ENCODE data around the gene CHST13.

Gene CHST13

GRCh38 chr3:126554560-126555525 is 30.9 kb downstream of the CHST13 start:
- TF ChIP-seq YY1 (IDR thresholded peaks at IDR 0.05; ENCODE audit: low read depth): no peak

GRCh38 chr3:126555795-126556636 is 32.1 kb downstream of the CHST13 start:
- TF ChIP-seq TEAD4 (IDR thresholded peaks at IDR 0.05): no peak
- TF ChIP-seq MAX (IDR thresholded peaks at IDR 0.05): no peak
- TF ChIP-seq TCF12 (IDR thresholded peaks at IDR 0.05; ENCODE audit: low read depth): no peak
- TF ChIP-seq EGR1 (IDR thresholded peaks at IDR 0.05): no peak
- TF ChIP-seq REST (IDR thresholded peaks at IDR 0.05; ENCODE audit: low read depth): no peak
- TF ChIP-seq YY1 (IDR thresholded peaks at IDR 0.05; ENCODE audit: low read depth): no peak
- TF ChIP-seq NFIC (IDR thresholded peaks at IDR 0.05): no peak
- no peak for TF ChIP-seq USF1 (IDR thresholded peaks at IDR 0.05)
- no peak for TF ChIP-seq RAD21 (IDR thresholded peaks at IDR 0.05; ENCODE audit: low read depth)
- TF ChIP-seq TAF1 (IDR thresholded peaks at IDR 0.05; ENCODE audit: low read depth): no peak
- TF ChIP-seq FOXM1 (IDR thresholded peaks at IDR 0.05; ENCODE audit: borderline replicate concordance, low read depth): no peak
- TF ChIP-seq EP300 (IDR thresholded peaks at IDR 0.05; ENCODE audit: borderline replicate concordance): no peak
- no peak for TF ChIP-seq CEBPB (IDR thresholded peaks at IDR 0.05)
- TF ChIP-seq ZBTB7A (IDR thresholded peaks at IDR 0.05; ENCODE audit: low read depth): no peak
- no peak for TF ChIP-seq CREB1 (IDR thresholded peaks at IDR 0.05; ENCODE audit: low read depth)

GRCh38 chr3:126556637-126557414 is 32.9 kb downstream of the CHST13 start:
- TF ChIP-seq TAF1 (IDR thresholded peaks at IDR 0.05; ENCODE audit: low read depth): no peak
- no peak for TF ChIP-seq REST (IDR thresholded peaks at IDR 0.05; ENCODE audit: low read depth)
- no peak for TF ChIP-seq YY1 (IDR thresholded peaks at IDR 0.05; ENCODE audit: low read depth)
- no peak for TF ChIP-seq MAX (IDR thresholded peaks at IDR 0.05)
- TF ChIP-seq CREB1 (IDR thresholded peaks at IDR 0.05; ENCODE audit: low read depth): no peak
- no peak for TF ChIP-seq RAD21 (IDR thresholded peaks at IDR 0.05; ENCODE audit: low read depth)
- no peak for TF ChIP-seq FOXM1 (IDR thresholded peaks at IDR 0.05; ENCODE audit: borderline replicate concordance, low read depth)
- TF ChIP-seq EGR1 (IDR thresholded peaks at IDR 0.05): no peak
- no peak for TF ChIP-seq CEBPB (IDR thresholded peaks at IDR 0.05)
- TF ChIP-seq EP300 (IDR thresholded peaks at IDR 0.05; ENCODE audit: borderline replicate concordance): no peak
- no peak for TF ChIP-seq NFIC (IDR thresholded peaks at IDR 0.05)
- no peak for TF ChIP-seq ZBTB7A (IDR thresholded peaks at IDR 0.05; ENCODE audit: low read depth)
- TF ChIP-seq TCF12 (IDR thresholded peaks at IDR 0.05; ENCODE audit: low read depth): no peak

GRCh38 chr3:126557415-126557745 is 33.4 kb downstream of the CHST13 start:
- TF ChIP-seq CREB1 (IDR thresholded peaks at IDR 0.05; ENCODE audit: low read depth) (no peak), RAD21 (IDR thresholded peaks at IDR 0.05; ENCODE audit: low read depth) (no peak), TEAD4 (IDR thresholded peaks at IDR 0.05) (no peak)

- TF ChIP-seq TEAD4 (IDR thresholded peaks at IDR 0.05) (no peak), MAX (IDR thresholded peaks at IDR 0.05) (no peak), CREB1 (IDR thresholded peaks at IDR 0.05; ENCODE audit: low read depth) (no peak), TCF12 (IDR thresholded peaks at IDR 0.05; ENCODE audit: low read depth) (no peak), REST (IDR thresholded peaks at IDR 0.05; ENCODE audit: low read depth) (no peak), CEBPB (IDR thresholded peaks at IDR 0.05) (no peak), TAF1 (IDR thresholded peaks at IDR 0.05; ENCODE audit: low read depth) (no peak), NFIC (IDR thresholded peaks at IDR 0.05) (no peak), EGR1 (IDR thresholded peaks at IDR 0.05) (no peak), ZBTB7A (IDR thresholded peaks at IDR 0.05; ENCODE audit: low read depth) (no peak), RAD21 (IDR thresholded peaks at IDR 0.05; ENCODE audit: low read depth) (no peak), YY1 (IDR thresholded peaks at IDR 0.05; ENCODE audit: low read depth) (no peak), FOXM1 (IDR thresholded peaks at IDR 0.05; ENCODE audit: borderline replicate concordance, low read depth) (no peak), USF1 (IDR thresholded peaks at IDR 0.05) (no peak), EP300 (IDR thresholded peaks at IDR 0.05; ENCODE audit: borderline replicate concordance) (no peak)
Observed at GRCh38 chr3:126557761-126558160, 33.8 kb downstream of the CHST13 start.

Measured in Ishikawa (cell line).